ENCODE data around the gene ADPRH. TPM values are rescaled to one million over a fixed set of nuclear protein-coding genes. Genes with fewer than 3 reads are reported as not detected.

The ADPRH gene
- total and polyA plus RNA-seq, 10 of the 15 experiments (the other 5 are each of a cell fraction or from before 2014, with no cell fraction given), result 2.3 to 32.6 (median 19.0) TPM

DNA sequence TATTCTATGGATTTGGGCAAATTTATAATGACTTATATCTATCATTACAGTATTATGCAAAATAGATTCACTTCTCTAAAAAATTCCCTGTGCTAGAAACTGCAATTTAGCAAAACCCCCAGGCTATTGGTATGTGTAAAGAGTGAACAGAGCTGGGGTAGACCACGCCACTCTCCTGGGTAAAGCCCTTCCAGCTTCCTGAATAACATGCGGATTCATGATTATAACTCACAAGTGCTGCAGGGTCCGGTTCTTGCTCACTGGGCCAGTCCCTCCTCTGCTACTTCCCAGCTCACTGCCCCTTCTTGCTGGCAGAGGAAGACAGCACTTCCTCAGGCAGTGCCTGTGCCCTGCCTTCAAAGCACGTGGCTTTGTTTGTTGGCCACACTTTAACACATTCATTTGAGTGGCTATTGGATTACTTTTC, 24.0 kb upstream of the ADPRH start (continued):
- peak; percentile 63 for TF ChIP-seq IKZF1 (conservative IDR thresholded peaks at IDR 0.05)
- TF ChIP-seq, protein P1, sequence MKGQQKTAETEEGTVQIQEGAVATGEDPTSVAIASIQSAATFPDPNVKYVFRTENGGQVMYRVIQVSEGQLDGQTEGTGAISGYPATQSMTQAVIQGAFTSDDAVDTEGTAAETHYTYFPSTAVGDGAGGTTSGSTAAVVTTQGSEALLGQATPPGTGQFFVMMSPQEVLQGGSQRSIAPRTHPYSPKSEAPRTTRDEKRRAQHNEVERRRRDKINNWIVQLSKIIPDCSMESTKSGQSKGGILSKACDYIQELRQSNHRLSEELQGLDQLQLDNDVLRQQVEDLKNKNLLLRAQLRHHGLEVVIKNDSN (IDR thresholded peaks at IDR 0.05; ENCODE audit: borderline replicate concordance, extremely low read length, insufficient read depth, low read depth, low read length), result no peak
- no peak for TF ChIP-seq JUNB (IDR thresholded peaks at IDR 0.05)
- TF ChIP-seq, protein P2, sequence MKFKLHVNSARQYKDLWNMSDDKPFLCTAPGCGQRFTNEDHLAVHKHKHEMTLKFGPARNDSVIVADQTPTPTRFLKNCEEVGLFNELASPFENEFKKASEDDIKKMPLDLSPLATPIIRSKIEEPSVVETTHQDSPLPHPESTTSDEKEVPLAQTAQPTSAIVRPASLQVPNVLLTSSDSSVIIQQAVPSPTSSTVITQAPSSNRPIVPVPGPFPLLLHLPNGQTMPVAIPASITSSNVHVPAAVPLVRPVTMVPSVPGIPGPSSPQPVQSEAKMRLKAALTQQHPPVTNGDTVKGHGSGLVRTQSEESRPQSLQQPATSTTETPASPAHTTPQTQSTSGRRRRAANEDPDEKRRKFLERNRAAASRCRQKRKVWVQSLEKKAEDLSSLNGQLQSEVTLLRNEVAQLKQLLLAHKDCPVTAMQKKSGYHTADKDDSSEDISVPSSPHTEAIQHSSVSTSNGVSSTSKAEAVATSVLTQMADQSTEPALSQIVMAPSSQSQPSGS (IDR thresholded peaks at IDR 0.05; ENCODE audit: low read length), result 0 out of 2 replicates have a peak, but pooled peaks have one; percentile 19
- TF ChIP-seq, protein P3, sequence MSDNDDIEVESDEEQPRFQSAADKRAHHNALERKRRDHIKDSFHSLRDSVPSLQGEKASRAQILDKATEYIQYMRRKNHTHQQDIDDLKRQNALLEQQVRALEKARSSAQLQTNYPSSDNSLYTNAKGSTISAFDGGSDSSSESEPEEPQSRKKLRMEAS (IDR thresholded peaks at IDR 0.05; ENCODE audit: low read depth, low read length), result peak; percentile 81
- no peak for TF ChIP-seq CEBPB (IDR thresholded peaks at IDR 0.05; ENCODE audit: borderline replicate concordance in 1 of 2, low read depth in 2 of 2, low read length in 2 of 2)
- TF ChIP-seq MTA2 (IDR thresholded peaks at IDR 0.05; ENCODE audit: low read depth), result no peak; the same call in 1 of the 2 replicates
- no peak for TF ChIP-seq NRF1 (conservative IDR thresholded peaks at IDR 0.05; ENCODE audit: low read depth, low read length)
- TF ChIP-seq ZNF24 (IDR thresholded peaks at IDR 0.05), result no peak
- no peak for TF ChIP-seq BCL11A (IDR thresholded peaks at IDR 0.05; ENCODE audit: low read depth, low read length)
- peak; percentile 66 for TF ChIP-seq POLR2A (IDR thresholded peaks at IDR 0.05; ENCODE audit: low read depth, low read length)
- no peak for TF ChIP-seq FOS (IDR thresholded peaks at IDR 0.05; ENCODE audit: borderline replicate concordance, extremely low read depth, insufficient read length)
- TF ChIP-seq RFX5 (IDR thresholded peaks at IDR 0.05; ENCODE audit: low read depth, low read length), result no peak
- TF ChIP-seq, protein P4, sequence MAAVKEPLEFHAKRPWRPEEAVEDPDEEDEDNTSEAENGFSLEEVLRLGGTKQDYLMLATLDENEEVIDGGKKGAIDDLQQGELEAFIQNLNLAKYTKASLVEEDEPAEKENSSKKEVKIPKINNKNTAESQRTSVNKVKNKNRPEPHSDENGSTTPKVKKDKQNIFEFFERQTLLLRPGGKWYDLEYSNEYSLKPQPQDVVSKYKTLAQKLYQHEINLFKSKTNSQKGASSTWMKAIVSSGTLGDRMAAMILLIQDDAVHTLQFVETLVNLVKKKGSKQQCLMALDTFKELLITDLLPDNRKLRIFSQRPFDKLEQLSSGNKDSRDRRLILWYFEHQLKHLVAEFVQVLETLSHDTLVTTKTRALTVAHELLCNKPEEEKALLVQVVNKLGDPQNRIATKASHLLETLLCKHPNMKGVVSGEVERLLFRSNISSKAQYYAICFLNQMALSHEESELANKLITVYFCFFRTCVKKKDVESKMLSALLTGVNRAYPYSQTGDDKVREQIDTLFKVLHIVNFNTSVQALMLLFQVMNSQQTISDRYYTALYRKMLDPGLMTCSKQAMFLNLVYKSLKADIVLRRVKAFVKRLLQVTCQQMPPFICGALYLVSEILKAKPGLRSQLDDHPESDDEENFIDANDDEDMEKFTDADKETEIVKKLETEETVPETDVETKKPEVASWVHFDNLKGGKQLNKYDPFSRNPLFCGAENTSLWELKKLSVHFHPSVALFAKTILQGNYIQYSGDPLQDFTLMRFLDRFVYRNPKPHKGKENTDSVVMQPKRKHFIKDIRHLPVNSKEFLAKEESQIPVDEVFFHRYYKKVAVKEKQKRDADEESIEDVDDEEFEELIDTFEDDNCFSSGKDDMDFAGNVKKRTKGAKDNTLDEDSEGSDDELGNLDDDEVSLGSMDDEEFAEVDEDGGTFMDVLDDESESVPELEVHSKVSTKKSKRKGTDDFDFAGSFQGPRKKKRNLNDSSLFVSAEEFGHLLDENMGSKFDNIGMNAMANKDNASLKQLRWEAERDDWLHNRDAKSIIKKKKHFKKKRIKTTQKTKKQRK (IDR thresholded peaks at IDR 0.05; ENCODE audit: low read depth, low read length), result no peak
- no peak for TF ChIP-seq CBFB (IDR thresholded peaks at IDR 0.05; ENCODE audit: low read depth)
- no peak for TF ChIP-seq BRCA1 (IDR thresholded peaks at IDR 0.05; ENCODE audit: low read depth, low read length)
- TF ChIP-seq KLF5 (IDR thresholded peaks at IDR 0.05; ENCODE audit: partially characterized antibody), result no peak
- TF ChIP-seq NR2C1 (IDR thresholded peaks at IDR 0.05), result no peak
- TF ChIP-seq EGR1 (IDR thresholded peaks at IDR 0.05; ENCODE audit: borderline replicate concordance in 1 of 2, low read depth in 2 of 2, low read length in 2 of 2), result no peak
- no peak for TF ChIP-seq NBN (IDR thresholded peaks at IDR 0.05)
- 0 out of 2 replicates have a peak, but pooled peaks have one; percentile 23 for TF ChIP-seq CBX5 (IDR thresholded peaks at IDR 0.05; ENCODE audit: low read depth)
